ENCODE data around the gene ADCY7. TPM values are rescaled to one million over a fixed set of nuclear protein-coding genes. Genes with fewer than 3 reads are reported as not detected.

The ADCY7 gene
- total RNA-seq, 6 experiments from 2014 or later: 2.5 to 10.2 (median 6.5) TPM

DNA sequence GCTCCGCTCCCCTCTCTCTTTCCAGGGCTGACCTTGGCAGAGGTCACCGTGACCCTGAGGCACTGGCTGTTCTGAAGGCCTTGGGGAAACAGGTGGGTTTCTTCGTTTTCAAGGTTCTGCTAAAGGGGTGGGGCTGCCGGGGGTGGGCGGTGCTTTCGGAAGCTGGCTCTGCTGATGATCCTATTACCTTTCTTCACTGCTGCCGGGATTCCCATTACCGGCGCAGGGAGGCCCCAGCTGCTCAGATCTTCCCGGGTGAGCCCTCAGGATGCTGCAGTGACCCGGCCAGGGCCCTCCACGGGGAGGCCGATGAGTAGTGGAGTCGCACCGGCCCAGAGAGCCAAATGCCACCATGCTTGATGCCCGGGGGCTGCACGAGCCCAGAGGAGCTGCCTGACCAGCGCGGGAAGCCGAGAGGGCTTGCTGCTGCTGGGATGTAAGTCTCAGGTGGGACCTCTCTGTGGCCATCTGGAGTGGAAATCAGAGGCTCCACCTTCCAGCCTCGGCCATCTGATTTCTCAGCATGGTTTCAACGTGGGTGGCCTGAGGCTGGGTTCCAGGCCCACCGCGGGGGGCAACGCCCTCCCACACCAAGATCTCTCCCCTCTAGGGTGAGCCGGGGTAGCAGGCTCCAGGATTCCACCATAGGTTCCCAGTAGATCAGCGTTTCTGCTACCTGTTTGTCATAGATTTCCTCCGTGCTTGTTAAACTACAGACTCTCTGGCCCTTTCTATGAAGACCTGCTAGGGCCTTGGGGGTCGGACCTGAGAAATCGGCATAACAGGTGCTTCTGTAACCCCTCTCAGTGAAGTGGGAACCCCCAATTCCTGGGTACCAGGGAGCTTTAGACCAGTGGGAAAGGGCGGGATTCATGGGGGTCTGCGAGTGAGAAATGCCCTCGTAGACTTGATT, 21.6 kb upstream of the ADCY7 start:
- WGBS (ENCODE audit: insufficient coverage, low coverage, low lambda C conversion rate, missing lambda C conversion rate): 28% methylated on average over 7 of the region's 33 CpGs
- ATAC-seq: no peak

DNA sequence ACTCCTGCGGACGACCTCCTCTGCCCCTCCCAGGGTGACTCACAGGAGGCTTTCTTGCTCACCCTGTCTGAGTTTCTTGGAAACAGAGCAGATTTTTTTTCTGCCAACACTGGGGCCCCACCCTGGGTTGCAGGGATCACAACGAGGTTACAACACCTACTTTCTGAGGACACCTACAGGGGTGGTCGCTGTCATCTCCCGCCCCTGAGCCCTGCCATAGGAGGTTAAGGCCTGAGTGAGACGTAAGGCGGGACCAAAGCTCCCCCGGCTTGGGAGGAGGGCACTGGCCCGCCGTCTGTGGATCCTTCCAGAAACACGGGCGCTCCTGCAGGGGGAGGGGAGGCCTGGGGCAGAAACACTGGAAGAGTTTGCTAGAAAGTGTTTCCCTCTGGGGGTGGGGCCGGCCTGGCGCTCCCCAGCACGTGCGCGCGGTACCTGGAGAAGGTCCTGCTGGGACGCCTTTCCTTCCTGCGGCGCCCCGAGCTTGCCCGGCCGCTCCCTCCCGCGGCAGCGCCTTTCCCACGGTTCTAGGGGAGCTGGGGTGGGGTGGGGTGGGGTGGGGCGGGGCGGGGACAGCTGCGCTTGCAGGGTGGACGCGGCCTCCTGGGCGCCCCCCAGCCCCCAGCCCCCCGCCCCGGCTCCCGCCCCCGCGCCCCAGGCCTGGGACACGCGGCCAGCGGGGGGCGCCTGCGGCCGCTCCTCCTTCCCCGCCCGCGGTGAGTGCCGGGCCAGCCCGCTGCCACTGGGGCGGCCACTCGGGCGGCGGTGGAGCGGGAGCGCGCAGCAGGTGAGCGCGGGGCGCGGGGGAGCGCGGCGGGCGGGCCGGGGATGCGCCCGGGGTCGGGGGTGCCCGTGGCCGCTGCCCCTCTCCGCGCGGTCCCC, 20.7 kb upstream of the ADCY7 start:
- 0% methylated on average over 6 of the region's 74 CpGs for WGBS (ENCODE audit: insufficient coverage, low coverage, low lambda C conversion rate, missing lambda C conversion rate)
- ATAC-seq (peak; percentile 80 to 89 (median 84)), DNase-seq (peak in 1 of 3 donors; percentile 51)
- no peaks in the 10 kb centered on the region for H3K36me3 ChIP-seq
- no peaks in the 10 kb centered on the region for H3K4me1 ChIP-seq
- TF ChIP-seq, protein P1, sequence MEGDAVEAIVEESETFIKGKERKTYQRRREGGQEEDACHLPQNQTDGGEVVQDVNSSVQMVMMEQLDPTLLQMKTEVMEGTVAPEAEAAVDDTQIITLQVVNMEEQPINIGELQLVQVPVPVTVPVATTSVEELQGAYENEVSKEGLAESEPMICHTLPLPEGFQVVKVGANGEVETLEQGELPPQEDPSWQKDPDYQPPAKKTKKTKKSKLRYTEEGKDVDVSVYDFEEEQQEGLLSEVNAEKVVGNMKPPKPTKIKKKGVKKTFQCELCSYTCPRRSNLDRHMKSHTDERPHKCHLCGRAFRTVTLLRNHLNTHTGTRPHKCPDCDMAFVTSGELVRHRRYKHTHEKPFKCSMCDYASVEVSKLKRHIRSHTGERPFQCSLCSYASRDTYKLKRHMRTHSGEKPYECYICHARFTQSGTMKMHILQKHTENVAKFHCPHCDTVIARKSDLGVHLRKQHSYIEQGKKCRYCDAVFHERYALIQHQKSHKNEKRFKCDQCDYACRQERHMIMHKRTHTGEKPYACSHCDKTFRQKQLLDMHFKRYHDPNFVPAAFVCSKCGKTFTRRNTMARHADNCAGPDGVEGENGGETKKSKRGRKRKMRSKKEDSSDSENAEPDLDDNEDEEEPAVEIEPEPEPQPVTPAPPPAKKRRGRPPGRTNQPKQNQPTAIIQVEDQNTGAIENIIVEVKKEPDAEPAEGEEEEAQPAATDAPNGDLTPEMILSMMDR (IDR thresholded peaks at IDR 0.05): peak in 2 of 4 donors; percentile 23 to 58
- no peak for TF ChIP-seq POLR2A (IDR thresholded peaks at IDR 0.05)
- H3K4me3 ChIP-seq: peak overlapping the region; percentile 42 to 60 (median 46)
- no peaks in the 10 kb centered on the region for H3K9me3 ChIP-seq
- H3K27ac ChIP-seq: no peak overlapping the region
- H3K27me3 ChIP-seq: no peaks in the 10 kb centered on the region
- intact Hi-C loops (cut with DNase I): no loop called here

More for the DNA sequence above, 21.6 kb upstream of the ADCY7 start:
- intact Hi-C loops (cut with DNase I): no loop called here
- H3K9me3 ChIP-seq: no peaks in the 10 kb centered on the region
- no peak for DNase-seq
- H3K27me3 ChIP-seq: no peaks in the 10 kb centered on the region
- no peaks in the 10 kb centered on the region for H3K36me3 ChIP-seq
- no peak overlapping the region for H3K27ac ChIP-seq
- peak overlapping the region in 1 of 3 donors; percentile 42 for H3K4me3 ChIP-seq
- TF ChIP-seq POLR2A (IDR thresholded peaks at IDR 0.05): no peak
- TF ChIP-seq, protein P1 (IDR thresholded peaks at IDR 0.05): no peak
- no peaks in the 10 kb centered on the region for H3K4me1 ChIP-seq

DNA sequence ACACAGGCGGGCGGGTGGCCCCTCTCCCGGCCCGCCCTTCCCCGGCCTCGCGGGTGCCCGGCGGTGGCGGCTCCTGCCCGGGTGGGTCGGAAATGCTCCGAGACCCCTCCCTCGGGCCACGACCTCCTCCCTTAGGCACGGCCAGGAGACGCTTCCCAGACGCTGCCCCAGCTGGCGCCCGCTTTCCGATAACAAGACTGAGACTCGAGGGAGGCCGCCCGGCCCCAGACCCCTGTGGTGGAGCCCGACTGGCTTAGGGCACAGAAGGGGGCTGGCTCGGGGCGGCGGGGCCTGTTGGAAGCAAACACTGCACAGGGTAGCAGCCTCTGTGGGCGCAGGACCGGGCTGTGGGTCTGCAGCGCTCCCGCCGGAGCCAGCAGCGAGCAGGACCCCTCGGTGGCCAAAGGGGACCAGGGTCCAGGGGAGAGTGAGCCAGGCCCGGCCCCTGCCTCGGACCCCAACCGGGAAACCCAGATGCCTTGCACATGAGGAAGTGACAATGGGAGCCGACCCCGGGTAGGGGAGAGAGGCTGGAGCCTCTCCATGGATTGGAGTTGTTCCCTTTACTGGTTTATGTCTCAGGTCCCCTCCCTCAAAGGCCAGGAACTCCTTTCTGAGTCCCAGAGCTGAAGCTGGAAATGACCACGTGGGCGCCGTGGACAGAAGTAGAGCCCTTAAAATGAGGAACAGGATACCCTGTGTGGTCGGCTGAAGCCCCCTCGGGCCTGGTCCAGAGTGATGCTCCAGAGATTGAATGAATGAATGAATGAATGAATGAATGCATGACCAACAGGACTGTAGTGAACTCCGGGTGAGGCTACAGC, 19.8 kb upstream of the ADCY7 start:
- Histone ChIP-seq H3K9me3 (no peaks in the 10 kb centered on the region), H3K27me3 (no peaks in the 10 kb centered on the region), H3K36me3 (no peaks in the 10 kb centered on the region), H3K27ac (no peak overlapping the region), H3K4me3 (peak overlapping the region; percentile 40 to 60 (median 46)), H3K4me1 (no peaks in the 10 kb centered on the region)
- no peak for DNase-seq
- ATAC-seq: peak in 3 of 4 donors; percentile 7 to 8 (median 7)
- intact Hi-C loops (cut with DNase I): no loop called here
- WGBS (ENCODE audit: insufficient coverage, low coverage, low lambda C conversion rate, missing lambda C conversion rate): 32% methylated on average over 6 of the region's 46 CpGs
- no peak for TF ChIP-seq POLR2A (IDR thresholded peaks at IDR 0.05)
- TF ChIP-seq, protein P1 (IDR thresholded peaks at IDR 0.05): no peak

Data from right lobe of liver (tissue), 6 donors.